H9 (cell line): ENCODE data around the gene NAGLU. TPM values are rescaled to one million over a fixed set of nuclear protein-coding genes. Genes with fewer than 3 reads are reported as not detected.

ENCODE experiments used
- DNase-seq: peaks from one replicate; pipeline ENCODE4 v3.0.0-alpha.2; 2017
- H2AFZ ChIP-seq: one replicate; pipeline ENCODE4 v1.6.1; 2013; ENCODE audit warnings: mild to moderate bottlenecking, low read length, control low read depth, moderate library complexity
- H2AK5ac ChIP-seq: 2 replicates; pipeline ENCODE4 v1.6.1; 2013; ENCODE audit warnings: low read length, control low read depth, mixed read lengths; ENCODE audit not compliant: insufficient read length
- H2BK120ac ChIP-seq: one replicate; pipeline ENCODE4 v1.6.1; 2013; ENCODE audit warnings: low read depth, mild to moderate bottlenecking, low read length, control low read depth, inconsistent platforms; ENCODE audit not compliant: poor library complexity, severe bottlenecking
- H2BK12ac ChIP-seq: 2 replicates; pipeline ENCODE4 v1.6.1; 2013; ENCODE audit warnings: low read length, control low read depth, mixed read lengths, low read depth; ENCODE audit not compliant: insufficient read length
- H2BK15ac ChIP-seq: 2 replicates; pipeline ENCODE4 v1.6.1; 2013; ENCODE audit warnings: low read depth, low read length, control low read depth
- H2BK20ac ChIP-seq: one replicate; pipeline ENCODE4 v1.6.1; 2013; ENCODE audit warnings: low read depth, mild to moderate bottlenecking, low read length, control low read depth, inconsistent platforms; ENCODE audit not compliant: poor library complexity, severe bottlenecking
- H2BK5ac ChIP-seq: 2 replicates; pipeline ENCODE4 v1.6.1; 2013; ENCODE audit warnings: low read length, control low read depth, mixed read lengths; ENCODE audit not compliant: insufficient read length
- H3K14ac ChIP-seq: 2 replicates; pipeline ENCODE4 v1.6.1; 2013; ENCODE audit warnings: low read length, control low read depth; ENCODE audit not compliant: insufficient read depth
- H3K18ac ChIP-seq: 2 replicates; pipeline ENCODE4 v1.6.1; 2013; ENCODE audit warnings: low read depth, mild to moderate bottlenecking, mixed read lengths, low read length, control low read depth; ENCODE audit not compliant: insufficient read length
- H3K23ac ChIP-seq: 2 replicates; pipeline ENCODE4 v1.6.1; 2013; ENCODE audit warnings: low read length, control low read depth, mixed read lengths, low read depth; ENCODE audit not compliant: insufficient read length
- H3K23me2 ChIP-seq: 2 replicates; pipeline ENCODE4 v1.6.1; 2013; ENCODE audit warnings: low read depth, mild to moderate bottlenecking, mixed read lengths, low read length, control low read depth; ENCODE audit not compliant: insufficient read length, poor library complexity, severe bottlenecking
- H3K27ac ChIP-seq: 2 replicates; pipeline ENCODE4 v1.5.1; 2013; ENCODE audit warnings: low read length, control low read depth, mixed read lengths, low read depth; ENCODE audit not compliant: insufficient read length
- H3K27me3 ChIP-seq: 2 replicates; pipeline ENCODE4 v1.6.1; 2013; ENCODE audit warnings: low read length, control low read depth, inconsistent platforms; ENCODE audit not compliant: insufficient read depth
- H3K4ac ChIP-seq: 2 replicates; pipeline ENCODE4 v1.6.1; 2013; ENCODE audit warnings: low read depth, mild to moderate bottlenecking, control low read depth, inconsistent platforms, low read length, moderate library complexity
- H3K4me1 ChIP-seq: 2 replicates; pipeline ENCODE4 v1.6.1; 2013; ENCODE audit warnings: low read length, control low read depth, inconsistent platforms; ENCODE audit not compliant: insufficient read depth
- H3K4me2 ChIP-seq: 2 replicates; pipeline ENCODE4 v1.6.1; 2013; ENCODE audit warnings: low read length, control low read depth, mixed read lengths; ENCODE audit not compliant: insufficient read length, insufficient read depth
- H3K56ac ChIP-seq: 2 replicates; pipeline ENCODE4 v1.6.1; 2013; ENCODE audit warnings: low read depth, mild to moderate bottlenecking, mixed read lengths, low read length, control low read depth; ENCODE audit not compliant: insufficient read length
- H3K79me1 ChIP-seq: 2 replicates; pipeline ENCODE4 v1.6.1; 2013; ENCODE audit warnings: low read depth, mild to moderate bottlenecking, moderate library complexity, low read length, control low read depth, inconsistent platforms; ENCODE audit not compliant: insufficient read depth, poor library complexity, severe bottlenecking
- H3K79me2 ChIP-seq: 2 replicates; pipeline ENCODE4 v1.6.1; 2013; ENCODE audit warnings: low read length, control low read depth, inconsistent platforms; ENCODE audit not compliant: insufficient read depth
- H3K9ac ChIP-seq: 2 replicates; pipeline ENCODE4 v1.6.1; 2013; ENCODE audit warnings: low read length, control low read depth, mixed read lengths; ENCODE audit not compliant: insufficient read length; ENCODE audit errors: extremely low read depth
- H3K9me3 ChIP-seq: one replicate; pipeline ENCODE4 v1.6.1; 2013; ENCODE audit warnings: low read depth, low read length, inconsistent platforms; ENCODE audit not compliant: control insufficient read depth
- H3T11ph ChIP-seq: one replicate; pipeline ENCODE4 v1.6.1; 2013; ENCODE audit warnings: mild to moderate bottlenecking, low read length, control low read depth, inconsistent platforms
- H4K20me1 ChIP-seq: one replicate; pipeline ENCODE4 v1.6.1; 2013; ENCODE audit not compliant: control insufficient read depth, insufficient read length, insufficient read depth
- H4K5ac ChIP-seq: 2 replicates; pipeline ENCODE4 v1.6.1; 2013; ENCODE audit warnings: low read depth, mild to moderate bottlenecking, mixed read lengths, low read length, control low read depth; ENCODE audit not compliant: insufficient read length
- H4K8ac ChIP-seq: replicated peaks from 2 replicates; pipeline ENCODE4 v1.6.1; 2013; ENCODE audit warnings: low read length, control low read depth, mixed read lengths, low read depth; ENCODE audit not compliant: insufficient read length
- H4K91ac ChIP-seq: 2 replicates; pipeline ENCODE4 v1.6.1; 2013; ENCODE audit warnings: low read depth, mild to moderate bottlenecking, moderate library complexity, mixed read lengths, low read length, control low read depth; ENCODE audit not compliant: insufficient read length
- H3K27ac Mint-ChIP-seq, 3 experiments: 2 replicates in 2 of 3; 3 replicates in 1 of 3; pipeline ENCODE4 v1.8.0; 2020 to 2021; ENCODE audit warnings: mixed read lengths in 3 of 3, mild to moderate bottlenecking in 1 of 3, moderate library complexity in 1 of 3
- H3K27me3 Mint-ChIP-seq: 2 replicates; pipeline ENCODE4 v1.8.0; 2021; ENCODE audit warnings: low read depth, mild to moderate bottlenecking, moderate library complexity, mixed read lengths
- H3K36me3 Mint-ChIP-seq, 3 experiments: 2 replicates in 2 of 3; 3 replicates in 1 of 3; pipeline ENCODE4 v1.8.0; 2020 to 2021; ENCODE audit warnings: low read depth in 3 of 3, mixed read lengths in 3 of 3; ENCODE audit not compliant: insufficient read depth in 1 of 3
- H3K4me1 Mint-ChIP-seq, 2 experiments: 2 replicates each; pipeline ENCODE4 v1.8.0; 2020; ENCODE audit warnings: mixed read lengths in 2 of 2
- H3K4me3 Mint-ChIP-seq, 2 experiments: 2 replicates in 1 of 2; 3 replicates in 1 of 2; pipeline ENCODE4 v1.8.0; 2020 to 2021; ENCODE audit warnings: mild to moderate bottlenecking in 2 of 2, mixed read lengths in 2 of 2, moderate library complexity in 1 of 2
- H3K9me3 Mint-ChIP-seq, 2 experiments: 2 replicates in 1 of 2; 3 replicates in 1 of 2; pipeline ENCODE4 v1.8.0; 2020; ENCODE audit warnings: mild to moderate bottlenecking in 2 of 2, mixed read lengths in 2 of 2, moderate library complexity in 1 of 2
- WGBS: extraction: QIAGEN DNeasy Blood & Tissue Kit; methylation state at CpG from one replicate; pipeline ENCODE4 v1.1.7; 2013; ENCODE audit warnings: missing lambda C conversion rate, low lambda C conversion rate, mixed read lengths; ENCODE audit not compliant: insufficient read length; ENCODE audit errors: extremely low coverage; 5-methylcytosine and 5-hydroxymethylcytosine counted together
- total RNA-seq: library from RNA; stranded (reverse); gene quantifications from 2 replicates; pipeline ENCODE4 v1.2.1, GENCODE V29; 2021
- TF ChIP-seq, protein P1 (sequence below): fragments of 200-600 bp; sonication (generic); conservative IDR thresholded peaks from 3 replicates; pipeline ENCODE4 v1.8.0; 2021; ENCODE audit warnings: antibody characterized with exemption, mild to moderate bottlenecking

The NAGLU gene
- total RNA-seq, 1 experiment from 2014 or later: 23.5 TPM

DNA sequence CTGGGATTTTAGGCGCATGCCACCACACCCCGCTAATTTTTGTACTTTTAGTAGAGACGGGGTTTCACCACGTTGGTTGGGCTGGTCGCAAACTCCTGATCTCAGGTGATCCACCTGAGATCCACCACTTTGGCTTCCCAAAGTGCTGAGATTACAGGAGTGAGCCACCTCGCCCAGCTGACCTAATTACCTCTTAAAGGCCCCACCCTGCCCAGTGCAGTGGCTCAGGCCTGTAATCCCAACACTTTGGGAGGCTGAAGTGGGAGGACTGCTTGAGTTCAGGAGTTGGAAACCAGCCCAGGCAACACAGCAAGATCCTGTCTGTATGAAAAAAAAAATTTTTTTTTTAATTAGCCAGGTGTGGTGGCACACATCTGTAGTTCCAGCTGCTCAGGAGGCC lies 23.0 kb downstream of the NAGLU start:
- H3K9me3 Mint-ChIP-seq: no peaks in the 10 kb centered on the region
- no CpG with 5 or more reads among the region's 6 CpGs for WGBS

More for the DNA sequence above, 23.0 kb downstream of the NAGLU start:
- Histone ChIP-seq H3K4me1 (no peaks in the 10 kb centered on the region), H2BK5ac (no peak overlapping the region), H4K20me1 (no peaks in the 10 kb centered on the region), H3K14ac (no peak overlapping the region), H2AK5ac (no peak overlapping the region), H3K23ac (no peak overlapping the region), H4K91ac (no peak overlapping the region), H3K79me1 (peaks cover 4% of the 10 kb centered on the region), H3T11ph (no peak overlapping the region), H3K27me3 (no peaks in the 10 kb centered on the region), H3K4me2 (no peak overlapping the region), H3K56ac (no peak overlapping the region), H4K5ac (no peak overlapping the region), H2BK120ac (no peak overlapping the region), H3K79me2 (peaks cover 4% of the 10 kb centered on the region; the same call in 1 of the 2 replicates), H3K9ac (no peak overlapping the region), H3K27ac (no peak overlapping the region), H4K8ac (no peak overlapping the region), H3K18ac (no peak overlapping the region), H3K9me3 (no peaks in the 10 kb centered on the region), H2AFZ (no peak overlapping the region), H2BK15ac (no peak overlapping the region), H3K23me2 (peaks cover 14% of the 10 kb centered on the region), H3K4ac (no peak overlapping the region), H2BK20ac (no peak overlapping the region), H2BK12ac (no peak overlapping the region)
- no peaks in the 10 kb centered on the region for H3K27me3 Mint-ChIP-seq
- H3K4me1 Mint-ChIP-seq: peaks cover 19 to 31% of the 10 kb centered on the region in 2 experiments
- no peak overlapping the region for H3K4me3 Mint-ChIP-seq
- TF ChIP-seq, protein P1, sequence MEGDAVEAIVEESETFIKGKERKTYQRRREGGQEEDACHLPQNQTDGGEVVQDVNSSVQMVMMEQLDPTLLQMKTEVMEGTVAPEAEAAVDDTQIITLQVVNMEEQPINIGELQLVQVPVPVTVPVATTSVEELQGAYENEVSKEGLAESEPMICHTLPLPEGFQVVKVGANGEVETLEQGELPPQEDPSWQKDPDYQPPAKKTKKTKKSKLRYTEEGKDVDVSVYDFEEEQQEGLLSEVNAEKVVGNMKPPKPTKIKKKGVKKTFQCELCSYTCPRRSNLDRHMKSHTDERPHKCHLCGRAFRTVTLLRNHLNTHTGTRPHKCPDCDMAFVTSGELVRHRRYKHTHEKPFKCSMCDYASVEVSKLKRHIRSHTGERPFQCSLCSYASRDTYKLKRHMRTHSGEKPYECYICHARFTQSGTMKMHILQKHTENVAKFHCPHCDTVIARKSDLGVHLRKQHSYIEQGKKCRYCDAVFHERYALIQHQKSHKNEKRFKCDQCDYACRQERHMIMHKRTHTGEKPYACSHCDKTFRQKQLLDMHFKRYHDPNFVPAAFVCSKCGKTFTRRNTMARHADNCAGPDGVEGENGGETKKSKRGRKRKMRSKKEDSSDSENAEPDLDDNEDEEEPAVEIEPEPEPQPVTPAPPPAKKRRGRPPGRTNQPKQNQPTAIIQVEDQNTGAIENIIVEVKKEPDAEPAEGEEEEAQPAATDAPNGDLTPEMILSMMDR: no peak
- peaks cover 3 to 7% (median 7%) of the 10 kb centered on the region in 3 experiments; a peak in 4 of 7 replicates for H3K36me3 Mint-ChIP-seq
- DNase-seq: no peak
- no peak overlapping the region for H3K27ac Mint-ChIP-seq
